HG03139 (cell line): ENCODE results near the gene EXOC8.
A peak's percentile ranks its signal among the peaks of the same experiment; 100 is the strongest.

ENCODE experiments used
- ATAC-seq: cut with Tn5 transposase; IDR thresholded peaks from one replicate; pipeline ENCODE4 v1.9.1; 2021; ENCODE audit not compliant: unreplicated experiment

The EXOC8 gene

GRCh38 chr1:231317306-231318014 lies 20.2 kb downstream of the EXOC8 start:
- ATAC-seq = no peak

DNA sequence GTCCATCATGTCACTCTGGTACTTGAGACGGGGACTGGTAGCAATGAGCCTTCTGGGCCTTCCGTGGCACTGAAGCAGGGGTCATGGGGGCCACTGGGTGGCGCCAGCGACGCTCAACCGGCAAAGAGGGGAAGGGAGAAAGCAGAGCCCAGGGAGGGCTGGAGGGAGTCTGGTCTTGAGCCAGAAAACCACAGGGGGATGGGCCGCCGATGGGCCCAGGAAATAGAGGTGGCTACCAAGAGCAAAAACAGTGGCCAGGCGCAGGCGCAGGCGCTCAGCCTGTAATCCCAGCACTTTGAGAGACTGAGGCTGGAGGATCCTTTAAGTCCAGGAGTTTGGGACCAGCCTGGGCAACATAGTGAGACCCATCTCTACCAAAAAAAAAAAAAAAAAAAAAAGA lies 21.8 kb downstream of the EXOC8 start:
- peak; percentile 67 for ATAC-seq

DNA sequence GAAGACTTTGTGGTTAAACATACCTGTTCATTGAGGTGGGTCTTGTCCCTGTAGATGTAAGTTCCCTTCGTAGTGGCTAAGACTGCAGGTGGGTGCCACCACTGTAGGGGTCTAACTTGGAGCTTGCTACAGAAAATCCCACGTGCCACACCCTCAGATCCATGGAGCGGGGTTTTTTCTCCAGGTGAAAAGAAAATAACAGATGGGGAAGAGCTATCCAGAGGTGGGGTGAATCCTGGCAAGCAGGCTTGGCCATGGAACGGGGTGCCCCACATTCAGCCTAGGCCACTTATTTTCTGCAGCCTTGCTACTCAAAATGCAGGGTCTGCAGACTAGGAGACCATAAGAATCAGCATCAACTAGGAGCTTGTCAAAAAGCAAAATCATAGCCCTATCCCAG lies 24.0 kb downstream of the EXOC8 start:
- ATAC-seq = no peak

GRCh38 chr1:231312432-231312788 lies 25.2 kb downstream of the EXOC8 start:
- ATAC-seq = no peak

GRCh38 chr1:231311720-231312431 lies 25.8 kb downstream of the EXOC8 start:
- ATAC-seq = no peak

GRCh38 chr1:231310391-231310934 lies 27.2 kb downstream of the EXOC8 start:
- no peak for ATAC-seq

- ATAC-seq = no peak
Observed at GRCh38 chr1:231301990-231302389, 35.7 kb downstream of the EXOC8 start.

- no peak for ATAC-seq
Observed at GRCh38 chr1:231295938-231296337, 41.7 kb downstream of the EXOC8 start.

GRCh38 chr1:231286603-231287002 lies 51.0 kb downstream of the EXOC8 start:
- no peak for ATAC-seq

DNA sequence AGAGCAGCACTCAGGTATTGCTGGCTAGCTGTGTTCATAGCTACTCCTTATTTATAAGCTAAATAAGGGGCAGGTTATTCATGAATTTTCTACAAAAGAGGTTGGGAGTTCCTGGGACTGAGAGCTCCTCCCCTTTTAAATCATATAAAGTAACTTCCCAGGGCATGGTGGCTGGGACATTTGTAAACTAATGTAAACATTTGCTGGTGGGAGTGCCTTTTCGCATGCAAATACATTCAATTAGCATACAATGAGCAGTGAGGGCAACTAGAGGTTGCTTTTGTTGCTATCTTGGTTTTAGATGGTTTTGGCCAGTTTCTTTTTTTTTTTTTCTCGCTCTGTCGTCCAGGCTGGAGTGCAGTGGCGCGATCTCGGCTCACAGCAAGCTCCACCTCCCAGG lies 53.2 kb downstream of the EXOC8 start:
- ATAC-seq = no peak
